Brain microvascular endothelial cell (primary cell): Measurements from ENCODE around the gene CDK5RAP3.
"Not testable (repeated sequence)": the region's sequence is repeated elsewhere in the genome, so short reads cannot be mapped to it uniquely, and the experiment has no call there.

Experiments
- DNase-seq: peaks from one replicate; pipeline ENCODE4 v3.0.0-alpha.2; 2020
- H3K27ac ChIP-seq: fragments of 250-450 bp; sonication (Bioruptor Pico); 2 replicates; pipeline ENCODE4 v1.5.1; 2020; ENCODE audit warnings: mild to moderate bottlenecking, moderate library complexity
- H3K27me3 ChIP-seq: fragments of 250-450 bp; sonication (Bioruptor Pico); replicated peaks from 2 replicates; pipeline ENCODE4 v1.5.1; 2020; ENCODE audit warnings: mild to moderate bottlenecking
- H3K36me3 ChIP-seq: fragments of 250-450 bp; sonication (Bioruptor Pico); replicated peaks from 2 replicates; pipeline ENCODE4 v1.5.1; 2020; ENCODE audit warnings: mild to moderate bottlenecking
- H3K4me3 ChIP-seq: 2 replicates; pipeline ENCODE4 v1.5.1; 2011; ENCODE audit warnings: low read depth, mild to moderate bottlenecking, control low read depth, low read length, moderate library complexity
- CTCF ChIP-seq: IDR thresholded peaks from 2 replicates; pipeline ENCODE4 v1.5.1; 2011; ENCODE audit warnings: low read depth, mild to moderate bottlenecking, moderate library complexity, low read length, control low read depth, inconsistent platforms; ENCODE audit errors: missing control alignments
- in situ Hi-C: cut with HindIII; loops from 2 replicates; pipeline ENCODE4 v1.10.0; 2017; ENCODE audit warnings: low sequenced_read_pairs, low pct_ligation_motif_present

Gene CDK5RAP3

GRCh38 chr17:47982645-47983390 is 11.9 kb downstream of the CDK5RAP3 start:
- no peak for DNase-seq
- no peak overlapping the region for H3K27ac ChIP-seq
- no peak for TF ChIP-seq CTCF
- H3K4me3 ChIP-seq: no peak overlapping the region
- in situ Hi-C loops: no loop called here
- no peaks in the 10 kb centered on the region for H3K27me3 ChIP-seq
- H3K36me3 ChIP-seq: peaks cover 38% of the 10 kb centered on the region

DNA sequence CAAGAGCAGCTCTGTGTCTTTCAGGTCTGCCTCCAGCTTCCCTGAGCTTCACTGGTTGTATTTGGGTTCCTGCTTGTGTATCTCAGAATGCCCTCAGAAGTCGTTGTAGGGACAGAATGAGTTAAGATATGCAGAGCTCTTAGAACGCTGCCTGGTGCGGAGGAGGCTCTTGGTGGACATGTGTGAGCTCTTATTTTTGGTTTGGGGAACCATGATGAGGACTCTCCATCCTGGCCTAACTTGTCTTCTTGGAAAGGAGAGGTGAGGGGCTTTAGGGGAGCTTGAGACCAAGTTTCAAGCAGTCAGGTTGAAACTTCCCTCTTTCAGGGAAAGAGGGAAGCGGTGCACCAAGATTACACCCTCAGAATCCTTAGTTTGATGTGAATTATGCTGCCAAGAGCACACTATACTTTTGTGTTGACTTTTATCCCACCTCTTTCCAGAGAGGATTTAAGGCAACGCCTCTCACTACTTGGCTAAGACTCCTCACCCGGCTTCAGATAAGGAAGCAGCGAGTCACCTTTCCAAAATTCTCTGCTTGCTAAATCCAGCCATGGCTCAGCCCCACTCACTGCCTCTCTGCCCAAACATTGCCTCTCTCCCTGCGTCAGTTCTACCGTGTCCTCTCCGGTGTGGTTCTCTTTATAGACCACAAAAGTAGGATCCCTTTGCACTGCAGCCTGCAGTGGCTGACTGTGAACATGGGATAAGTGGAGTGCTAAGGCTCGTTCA is 12.7 kb downstream of the CDK5RAP3 start:
- TF ChIP-seq CTCF: no peak

GRCh38 chr17:47986520-47986919 is 15.6 kb downstream of the CDK5RAP3 start:
- in situ Hi-C loops: no loop called here
- Histone ChIP-seq H3K27me3 (no peaks in the 10 kb centered on the region), H3K27ac (no peak overlapping the region), H3K4me3 (no peak overlapping the region), H3K36me3 (peaks cover 5% of the 10 kb centered on the region)
- no peak for TF ChIP-seq CTCF
- no peak for DNase-seq

More for the DNA sequence above, 12.7 kb downstream of the CDK5RAP3 start:
- Histone ChIP-seq H3K36me3 (peaks cover 32% of the 10 kb centered on the region), H3K27me3 (no peaks in the 10 kb centered on the region), H3K4me3 (no peak overlapping the region), H3K27ac (no peak overlapping the region)
- in situ Hi-C loops: no loop called here
- no peak for DNase-seq

- TF ChIP-seq CTCF: peak; percentile 4
- no peaks in the 10 kb centered on the region for H3K36me3 ChIP-seq
- no peak overlapping the region for H3K27ac ChIP-seq
- in situ Hi-C loops: no loop called here
- no peak overlapping the region for H3K4me3 ChIP-seq
- H3K27me3 ChIP-seq: no peaks in the 10 kb centered on the region
- no peak for DNase-seq
Observed at GRCh38 chr17:47987240-47987835, 16.4 kb downstream of the CDK5RAP3 start.

GRCh38 chr17:47988445-47988844 is 17.5 kb downstream of the CDK5RAP3 start:
- H3K27me3 ChIP-seq, H3K27ac ChIP-seq, DNase-seq, H3K4me3 ChIP-seq, H3K36me3 ChIP-seq, in situ Hi-C loops: not testable (repeated sequence)

DNA sequence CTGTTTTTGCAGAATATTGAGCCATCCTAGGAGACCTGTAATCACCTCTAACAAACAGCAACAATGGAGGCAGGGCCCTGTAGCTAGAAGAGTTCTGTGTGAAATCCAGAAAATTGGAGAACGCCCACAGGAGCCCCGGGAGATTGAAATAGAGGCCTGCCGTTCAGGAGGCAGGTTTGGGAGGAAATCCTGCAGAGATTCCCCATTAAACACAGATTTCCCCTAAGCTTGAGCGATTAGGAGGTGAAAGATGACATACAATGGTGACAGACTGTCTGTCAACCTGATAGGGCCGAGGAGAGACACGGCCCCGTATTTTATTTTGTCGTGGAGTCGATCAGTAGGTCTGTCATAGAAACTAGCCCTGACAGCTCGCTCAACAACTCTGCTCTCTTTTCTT is 18.2 kb downstream of the CDK5RAP3 start:
- H3K36me3 ChIP-seq: no peaks in the 10 kb centered on the region
- H3K27me3 ChIP-seq: no peaks in the 10 kb centered on the region
- TF ChIP-seq CTCF: no peak
- no peak overlapping the region for H3K27ac ChIP-seq
- in situ Hi-C loops: no loop called here
- no peak overlapping the region for H3K4me3 ChIP-seq
- DNase-seq: no peak
